GM12878 (cell line): ENCODE data around the gene TMEM45A. TPM values are rescaled to one million over a fixed set of nuclear protein-coding genes. Genes with fewer than 3 reads are reported as not detected.

Experiments used
- ATAC-seq: fragments of 200-7000 bp; cut with Tn5 transposase; 3 replicates; pipeline ENCODE4 v1.9.1; 2020; ENCODE audit warnings: mild to moderate bottlenecking, moderate library complexity
- BruUV-seq: library from RNA; stranded (reverse); fragments of 400-500 nt; replicated peaks from 2 replicates; lab custom pipeline; 2021; lab: Mats Ljungman, UMichigan
- CTCF ChIA-PET: fragments of 300-600 bp; sonication (Branson Sonifier 250); formaldehyde crosslinking; extraction: SDS; loops from one replicate; lab custom pipeline; 2021; ENCODE audit warnings: inconsistent platforms; lab: Yijun Ruan, JAX
- POLR2A ChIA-PET: fragments of 350-600 bp; formaldehyde crosslinking; extraction: SDS; loops from one replicate; lab custom pipeline; 2021; ENCODE audit warnings: inconsistent platforms; lab: Charles Lee
- RAD21 ChIA-PET: fragments of 300-600 bp; sonication (Branson Sonifier 250); formaldehyde crosslinking; loops from one replicate; lab custom pipeline; 2023; ENCODE audit warnings: antibody characterized with exemption; ENCODE audit not compliant: unreplicated experiment; lab: Charles Lee
- SMC1A ChIA-PET: fragments of 300-600 bp; sonication (Branson Sonifier 250); formaldehyde crosslinking; loops from one replicate; lab custom pipeline; 2023; ENCODE audit not compliant: unreplicated experiment, uncharacterized antibody; lab: Charles Lee
- DNase-seq: peaks from one replicate; pipeline ENCODE4 v3.0.0-alpha.2; 2011; ENCODE audit warnings: low read depth, low spot score
- FAIRE-seq: peaks from 3 replicates; lab custom pipeline; 2011; peaks lifted over from hg19 to GRCh38; lab: Jason Lieb, UNC
- H2AFZ ChIP-seq: 2 replicates; pipeline ENCODE4 v1.6.0; 2011; ENCODE audit warnings: low read depth, low read length, control low read depth; ENCODE audit not compliant: control insufficient read depth
- H3K27ac ChIP-seq: 2 replicates; pipeline ENCODE4 v1.5.1; 2011; ENCODE audit warnings: control low read depth; ENCODE audit not compliant: control insufficient read depth, insufficient read depth
- H3K27me3 ChIP-seq, 2 experiments: replicated peaks in 1 of 2; 2 replicates each; pipeline versions ENCODE4 v1.6.0 to v1.6.1; 2011; ENCODE audit warnings: low read length in 1 of 2; ENCODE audit not compliant: control insufficient read depth in 2 of 2, insufficient read depth in 2 of 2
- H3K36me3 ChIP-seq, 2 experiments: 2 replicates each; pipeline ENCODE4 v1.5.1; 2011; ENCODE audit warnings: low read length in 1 of 2; ENCODE audit not compliant: control insufficient read depth in 2 of 2, insufficient read depth in 2 of 2
- H3K4me1 ChIP-seq: 2 replicates; pipeline ENCODE4 v1.6.1; 2011; ENCODE audit warnings: mild to moderate bottlenecking, low read length, moderate library complexity, mixed read lengths; ENCODE audit not compliant: control insufficient read depth, insufficient read depth
- H3K4me2 ChIP-seq: 2 replicates; pipeline ENCODE4 v1.6.0; 2011; ENCODE audit warnings: control low read depth; ENCODE audit not compliant: control insufficient read depth, insufficient read depth
- H3K4me3 ChIP-seq: fragments of 200-600 bp; sonication (generic); 2 replicates; pipeline ENCODE4 v1.5.1; 2016
- H3K79me2 ChIP-seq: 2 replicates; pipeline ENCODE4 v1.6.0; 2011; ENCODE audit warnings: low read length; ENCODE audit not compliant: control insufficient read depth, insufficient read depth
- H3K9ac ChIP-seq: 2 replicates; pipeline ENCODE4 v1.8.0; 2011; ENCODE audit warnings: low read length, control low read depth, mixed read lengths; ENCODE audit not compliant: control insufficient read depth, insufficient read depth
- H3K9me3 ChIP-seq: replicated peaks from 3 replicates; pipeline ENCODE4 v1.5.1; 2011; ENCODE audit warnings: mild to moderate bottlenecking, low read length; ENCODE audit not compliant: control insufficient read depth, insufficient read depth
- H4K20me1 ChIP-seq: 2 replicates; pipeline ENCODE4 v1.6.0; 2011; ENCODE audit not compliant: control insufficient read depth, insufficient read depth
- CREM ChIP-seq: IDR thresholded peaks from 2 replicates; pipeline ENCODE4 v1.6.1; 2014; ENCODE audit warnings: antibody characterized with exemption, low read depth
- GATAD2B ChIP-seq: fragments of 450-650 bp; conservative IDR thresholded peaks from 2 replicates; pipeline ENCODE4 v1.6.1; 2017; ENCODE audit warnings: low read depth, mild to moderate bottlenecking, moderate library complexity
- HDAC2 ChIP-seq: fragments of 200-600 bp; sonication (generic); IDR thresholded peaks from 2 replicates; pipeline ENCODE4 v1.6.1; 2017
- IKZF2 ChIP-seq, 2 experiments: fragments of 450-650 bp; IDR thresholded peaks; 2 replicates each; pipeline ENCODE4 v1.6.1; 2017; ENCODE audit warnings: mild to moderate bottlenecking in 2 of 2, moderate library complexity in 2 of 2
- NBN ChIP-seq: fragments of 450-650 bp; IDR thresholded peaks from 2 replicates; pipeline ENCODE4 v1.6.1; 2016
- NR2F1 ChIP-seq: fragments of 450-650 bp; conservative IDR thresholded peaks from 2 replicates; pipeline ENCODE4 v1.6.1; 2017; ENCODE audit warnings: mild to moderate bottlenecking
- ZNF687 ChIP-seq: fragments of 450-650 bp; IDR thresholded peaks from 2 replicates; pipeline ENCODE4 v1.6.1; 2017; ENCODE audit warnings: mild to moderate bottlenecking, moderate library complexity
- WGBS: methylation state at CpG from one replicate; pipeline ENCODE4 v1.1.6; 2016; ENCODE audit warnings: low lambda C conversion rate; ENCODE audit not compliant: insufficient replicate concordance, insufficient coverage; ENCODE audit errors: missing lambda C conversion rate; 5-methylcytosine and 5-hydroxymethylcytosine counted together
- in situ Hi-C: fragments of 300-500 bp; cut with MboI; formaldehyde crosslinking; loops from 9 replicates; pipeline ENCODE4 v1.14.3; 2018; ENCODE audit warnings: mixed read lengths
- intact Hi-C: fragments of 100-400 bp; cut with micrococcal nuclease; formaldehyde crosslinking; loops from one replicate; pipeline ENCODE4 v1.14.2; 2022; ENCODE audit not compliant: unreplicated experiment
- polyA plus RNA-seq, 11 experiments: library from polyadenylated mRNA; depleted of rRNA in 4 of 11; unstranded in 6 of 11; stranded (reverse) in 5 of 11; fragments of >200 nt; fragmentation: Nextera tagmentation in 4 of 11; fragmentation: Illumina TruSeq in 1 of 11; extraction: Ambion mirVana in 4 of 11; extraction: Trizol in 1 of 11; gene quantifications; 1 replicate in 1 of 11; 2 replicates in 10 of 11; pipeline versions ENCODE4 v1.2.1 to v1.2.3, GENCODE V29; 2011 to 2016; ENCODE audit warnings: inconsistent platforms in 2 of 11, missing spikeins in 2 of 11, low read depth in 1 of 11
- total RNA-seq, 4 experiments: library from RNA; depleted of rRNA in 3 of 4; stranded (reverse); fragments of >200 nt in 3 of 4; fragmentation: Illumina TruSeq in 1 of 4; extraction: Trizol in 1 of 4; gene quantifications; 2 replicates each; pipeline versions ENCODE4 v1.2.1 to v1.2.3, GENCODE V29; 2013 to 2021

Gene TMEM45A
- total and polyA plus RNA-seq, 10 of the 15 experiments (the other 5 are each of a cell fraction or from before 2014, with no cell fraction given): 0.34 to 5.3 (median 0.83) TPM

DNA sequence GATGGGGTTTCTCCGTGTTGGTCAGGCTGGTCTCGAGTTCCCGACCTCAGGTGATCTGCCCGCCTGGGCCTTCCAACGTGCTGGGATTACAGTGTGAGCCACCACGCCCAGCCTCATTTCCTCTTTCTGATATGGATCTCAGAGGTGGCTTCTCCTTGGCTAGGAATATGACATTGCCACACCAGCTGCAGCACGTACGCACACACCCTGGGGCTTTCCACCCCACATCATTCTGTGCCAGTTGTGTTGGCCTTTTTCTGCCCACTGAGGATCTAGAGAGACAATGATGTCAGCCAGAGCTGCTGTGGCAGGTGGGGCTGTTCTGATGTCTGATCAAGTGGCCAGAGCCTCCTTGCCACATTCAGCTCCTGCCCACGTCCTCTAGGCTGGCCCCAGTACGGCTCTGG is 29.0 kb downstream of the TMEM45A start (continued):
- TF ChIP-seq ZNF687: peak; percentile 85
- TF ChIP-seq GATAD2B: 0 out of 2 replicates have a peak, but pooled peaks have one; percentile 37
- TF ChIP-seq IKZF2 (IDR thresholded peaks at IDR 0.05): peak; percentile 49 to 58; a peak in 2 of 4 replicates
- no peak for TF ChIP-seq CREM
- TF ChIP-seq NBN: peak; percentile 27; the same call in 1 of the 2 replicates

DNA sequence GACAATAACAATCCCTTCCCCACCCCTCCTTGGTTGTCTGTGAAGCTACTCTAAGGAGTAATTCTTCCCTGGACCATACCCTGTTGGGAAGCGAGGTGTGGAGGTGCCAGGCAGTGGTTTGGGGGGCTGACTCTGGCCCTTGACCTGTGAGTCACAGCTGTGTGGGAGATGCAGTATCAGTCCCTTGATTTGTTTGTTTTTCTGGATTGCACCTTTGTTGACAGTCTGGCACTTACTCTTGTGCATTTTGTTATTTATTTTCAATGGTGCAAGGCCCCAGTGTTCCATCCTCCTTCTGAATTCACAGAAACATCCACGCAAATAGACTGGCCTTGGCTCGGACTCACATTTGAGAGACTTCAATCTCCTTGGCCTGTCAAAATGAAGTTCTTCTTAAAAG is 29.7 kb downstream of the TMEM45A start:
- Histone ChIP-seq H3K79me2 (no peaks in the 10 kb centered on the region), H3K4me2 (no peak overlapping the region), H3K9me3 (no peaks in the 10 kb centered on the region; the same call in 2 of the 3 replicates), H3K9ac (no peak overlapping the region), H3K27ac (no peak overlapping the region), H3K4me3 (no peak overlapping the region), H3K27me3 (no peaks in the 10 kb centered on the region), H4K20me1 (no peaks in the 10 kb centered on the region), H3K36me3 (no peaks in the 10 kb centered on the region; a peak in 1 of 4 replicates), H3K4me1 (no peaks in the 10 kb centered on the region; the same call in 1 of the 2 replicates), H2AFZ (no peak overlapping the region)
- ATAC-seq: no peak
- intact Hi-C loops: no loop called here
- ChIA-PET POLR2A (no interaction called here), RAD21 (interaction anchor here (2.5 to 2.6 kb wide), 2 partner anchors 57 to 59 kb away, joined by 9 to 11 read pairs; no protein-coding TSS in a partner anchor), CTCF (interaction anchor here (1.1 to 1.3 kb wide), 2 partner anchors 8 to 16 kb away, joined by 3 read pairs; no protein-coding TSS in a partner anchor), SMC1A (interaction anchor here (1.2 to 1.4 kb wide), 2 partner anchors 59 to 81 kb away, joined by 4 read pairs; no protein-coding TSS in a partner anchor)
- no peak for DNase-seq
- no peak for FAIRE-seq
- no TSS peak for BruUV-seq
- in situ Hi-C loops: no loop called here
- WGBS: 59% methylated on average over 3 of the region's 3 CpGs
- TF ChIP-seq NR2F1: peak; percentile 16; the same call in 1 of the 2 replicates
- TF ChIP-seq HDAC2: no peak
